ENCODE data around the gene DCUN1D1.

Gene DCUN1D1

DNA sequence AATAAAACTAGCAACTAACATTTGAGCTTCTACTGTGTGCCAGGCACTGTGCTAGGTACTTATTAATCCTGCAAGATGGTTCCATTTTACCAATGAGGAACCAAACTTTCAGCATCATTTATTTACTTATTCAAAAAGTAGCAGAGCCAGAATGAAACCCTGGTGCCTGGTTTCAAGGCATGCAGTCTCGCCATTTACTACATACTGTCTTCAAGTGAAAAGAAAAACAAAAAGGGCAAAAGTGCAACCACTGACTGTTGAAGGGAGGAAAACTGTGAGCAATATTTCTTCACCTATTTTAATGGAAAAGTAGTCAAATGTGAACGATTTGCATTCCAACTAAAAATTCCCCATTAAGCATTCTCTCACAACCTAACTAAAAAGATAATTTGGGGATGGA, 8.7 kb downstream of the DCUN1D1 start:
- FAIRE-seq, result no peak

DNA sequence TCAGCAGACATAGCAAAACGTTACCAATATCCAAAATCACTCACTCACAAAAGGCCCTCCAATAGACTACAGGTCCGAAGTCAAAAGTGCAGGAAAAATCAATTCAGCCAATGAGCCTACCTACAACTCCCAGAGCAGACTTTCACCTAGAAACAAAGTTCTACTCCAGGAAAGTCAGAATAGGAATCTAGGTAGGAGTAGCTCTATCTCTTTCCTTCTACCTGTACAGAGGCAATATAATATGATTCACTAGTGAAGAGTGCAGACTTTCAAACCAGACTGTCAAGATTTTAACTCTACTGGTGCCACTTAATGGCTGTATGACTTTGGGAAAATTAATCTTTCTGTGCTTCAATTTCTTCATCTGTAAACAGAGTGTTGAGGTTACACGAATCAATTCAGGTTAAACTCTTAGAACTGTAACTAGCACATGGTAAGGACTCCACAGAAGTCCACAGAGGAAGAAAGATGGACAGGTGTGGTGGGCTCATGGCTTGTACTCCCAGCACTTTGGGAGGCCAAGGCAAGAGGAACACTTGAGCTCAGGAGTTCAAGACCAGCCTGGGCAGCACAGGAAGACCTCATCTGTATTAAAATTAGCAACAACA, 9.4 kb downstream of the DCUN1D1 start:
- no peak for FAIRE-seq

- FAIRE-seq, result no peak
Measured at GRCh38 chr3:182969853-182970252, 10.5 kb downstream of the DCUN1D1 start.

- FAIRE-seq, result no peak
Measured at GRCh38 chr3:182969277-182969676, 11.1 kb downstream of the DCUN1D1 start.

- FAIRE-seq, result no peak
Measured at GRCh38 chr3:182967218-182968204, 12.8 kb downstream of the DCUN1D1 start.

DNA sequence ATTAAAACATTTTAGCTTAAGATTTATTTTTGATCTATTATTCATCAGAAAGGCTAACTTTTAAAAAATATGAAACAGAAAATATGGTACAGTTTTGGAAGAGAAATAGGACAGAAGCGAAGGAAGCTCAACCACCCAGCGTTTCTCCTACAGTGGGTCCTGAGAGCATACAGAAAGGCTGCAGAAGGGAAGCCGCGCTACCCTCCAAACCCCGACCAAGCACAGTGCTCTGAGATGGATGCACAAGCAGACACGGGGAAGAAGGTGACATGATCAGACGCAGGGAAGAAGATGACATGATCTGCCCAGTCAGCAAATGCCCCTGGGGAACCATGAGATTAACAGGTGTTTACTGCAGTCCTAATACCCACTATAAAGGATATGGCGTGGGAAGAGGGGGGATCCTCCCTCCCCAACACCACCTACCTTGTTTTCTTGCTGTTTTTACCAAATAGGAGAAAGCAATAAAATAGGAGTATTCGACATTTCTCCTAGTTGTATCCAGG, 14.4 kb downstream of the DCUN1D1 start:
- no peak for FAIRE-seq

DNA sequence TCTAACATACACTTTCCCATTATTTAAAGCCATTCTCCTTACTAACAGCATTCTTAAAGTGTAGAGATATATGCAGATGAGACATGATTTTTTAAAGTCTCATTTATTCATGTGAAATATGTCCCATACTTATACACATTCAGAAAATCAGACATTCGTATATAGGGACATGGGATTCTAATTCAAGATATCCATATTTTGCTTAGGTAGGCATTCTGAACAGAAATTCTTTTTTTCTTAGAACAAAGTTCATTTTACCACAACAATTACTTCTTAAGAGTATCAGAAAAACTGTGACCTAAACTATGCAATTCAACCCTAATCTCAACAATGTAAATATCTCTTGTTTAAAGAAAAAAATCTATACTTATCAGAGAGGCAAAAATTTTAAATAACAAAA, 16.2 kb downstream of the DCUN1D1 start:
- FAIRE-seq, result no peak

- no peak for FAIRE-seq
Measured at GRCh38 chr3:182962166-182962565, 18.2 kb downstream of the DCUN1D1 start.

- no peak for FAIRE-seq
Measured at GRCh38 chr3:182959474-182960350, 20.6 kb downstream of the DCUN1D1 start.

- FAIRE-seq, result no peak
Measured at GRCh38 chr3:182957676-182958266, 22.6 kb downstream of the DCUN1D1 start.

DNA sequence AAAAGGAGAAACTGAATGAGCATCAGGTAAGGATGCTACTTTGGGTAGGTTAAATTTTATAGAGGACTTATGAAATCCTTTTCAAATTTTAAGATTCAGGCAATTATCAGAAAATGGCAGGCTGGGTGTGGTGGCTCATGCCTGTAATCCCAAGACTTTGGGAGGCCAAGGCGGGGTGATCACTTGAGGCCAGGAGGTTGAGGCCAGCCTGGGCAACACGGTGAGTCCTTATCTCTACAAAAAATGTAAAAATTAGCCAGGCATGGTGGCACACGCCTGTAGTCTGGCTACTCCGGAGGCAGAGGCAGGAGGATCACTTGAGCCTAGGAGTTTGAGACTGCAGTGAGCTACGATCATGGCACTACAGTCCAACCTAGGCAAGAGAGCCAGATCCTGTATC, 23.1 kb downstream of the DCUN1D1 start:
- FAIRE-seq, result no peak

DNA sequence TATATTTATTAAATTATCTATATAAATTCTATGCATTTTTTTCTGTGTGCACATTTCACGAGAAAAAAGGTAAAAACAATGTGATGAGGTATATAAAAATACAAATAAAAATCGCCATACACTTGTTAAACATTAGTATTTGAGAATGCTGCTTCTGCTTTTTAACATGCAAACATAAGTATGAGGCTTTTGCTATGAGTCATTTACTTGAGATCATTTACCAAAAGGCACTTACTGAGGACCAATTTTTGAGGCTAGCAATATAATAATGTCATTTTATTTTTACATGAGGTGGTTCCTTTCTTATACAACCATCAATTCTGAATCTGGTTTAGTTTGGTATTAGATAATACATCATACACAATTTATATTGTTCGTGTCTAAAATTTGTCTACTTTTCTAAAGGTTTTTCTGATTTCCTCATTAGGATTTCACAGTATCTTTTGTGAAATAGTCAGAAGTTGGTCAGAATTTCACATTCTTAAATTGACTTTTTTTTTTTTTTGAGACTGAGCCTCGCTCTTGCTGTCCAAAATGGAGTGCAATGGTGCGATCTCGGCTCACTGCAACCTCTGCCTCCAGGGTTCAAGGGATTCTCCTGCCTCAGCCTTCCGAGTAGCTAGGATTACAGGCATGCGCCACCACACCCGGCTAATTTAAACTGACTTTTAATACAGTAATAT, 25.6 kb downstream of the DCUN1D1 start:
- no peak for FAIRE-seq

GRCh38 chr3:182949688-182950087, 30.6 kb downstream of the DCUN1D1 start:
- FAIRE-seq, result no peak

- FAIRE-seq, result no peak
Measured at GRCh38 chr3:182948305-182948704, 32.0 kb downstream of the DCUN1D1 start.

DNA sequence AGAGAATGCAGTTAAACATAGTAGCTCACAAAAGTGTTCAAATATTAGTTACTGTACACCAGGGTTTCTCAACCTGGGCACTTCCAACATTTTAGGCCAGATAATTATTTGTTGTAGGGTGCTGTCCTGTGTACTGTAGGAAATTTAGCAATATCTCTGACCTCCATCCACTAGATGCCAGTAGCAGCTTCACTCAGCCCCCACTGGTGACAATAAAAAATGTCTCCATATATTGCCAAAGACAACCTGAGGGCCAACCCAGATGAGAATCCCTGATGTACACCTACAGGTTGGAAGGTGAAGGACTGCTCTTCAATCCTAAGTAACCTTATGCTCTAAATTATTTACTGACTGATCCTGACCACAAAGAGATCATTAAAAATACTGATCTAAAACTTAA, 32.5 kb downstream of the DCUN1D1 start:
- no peak for FAIRE-seq

DNA sequence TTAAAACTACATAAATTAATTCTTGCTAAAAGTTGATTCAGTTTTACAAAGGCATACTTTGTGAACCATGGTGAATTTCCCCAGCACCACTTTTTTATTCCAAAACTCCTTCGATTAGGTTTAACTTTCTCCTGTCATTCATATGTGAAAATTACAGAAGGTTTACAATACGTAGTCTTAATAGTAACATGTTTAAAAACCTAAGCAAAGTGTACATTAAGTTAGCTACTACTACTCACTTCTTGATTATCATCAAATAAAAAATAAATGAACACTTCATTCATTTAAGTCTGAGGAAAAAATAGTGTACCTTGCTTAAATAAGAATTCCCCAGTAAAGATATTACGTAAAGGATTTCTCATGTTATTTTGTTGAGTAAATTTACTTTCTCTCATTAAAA, 38.6 kb downstream of the DCUN1D1 start:
- no peak for FAIRE-seq

GRCh38 chr3:182940266-182940808, 40.0 kb downstream of the DCUN1D1 start:
- FAIRE-seq, result no peak

GRCh38 chr3:182937293-182938051, 42.9 kb downstream of the DCUN1D1 start:
- FAIRE-seq, result no peak

DNA sequence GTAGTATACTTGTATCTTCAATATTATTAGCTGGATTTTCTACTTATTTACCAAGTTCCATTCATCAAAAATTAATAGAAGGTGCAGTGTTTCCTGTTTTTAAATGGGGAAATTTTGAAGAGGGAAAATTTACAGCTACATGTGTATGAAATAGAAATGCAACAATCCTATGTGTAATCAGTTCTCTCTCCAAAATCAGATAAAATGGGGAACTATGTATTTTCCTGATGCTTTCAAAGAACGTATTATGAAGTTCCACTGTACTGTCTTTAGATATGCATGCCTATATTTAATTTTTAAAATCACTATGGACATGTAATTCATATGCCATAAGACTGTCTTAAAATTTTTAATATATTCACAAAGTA, 43.4 kb downstream of the DCUN1D1 start:
- FAIRE-seq, result no peak

GRCh38 chr3:182936239-182936917, 44.0 kb downstream of the DCUN1D1 start:
- no peak for FAIRE-seq
